Measurements from ENCODE around the gene INSRR. TPM values are rescaled to one million over a fixed set of nuclear protein-coding genes. Genes with fewer than 3 reads are reported as not detected.

The INSRR gene
- polyA plus RNA-seq, 12 donors, result 0.30 to 0.83 (median 0.40) TPM; not detected in 2

DNA sequence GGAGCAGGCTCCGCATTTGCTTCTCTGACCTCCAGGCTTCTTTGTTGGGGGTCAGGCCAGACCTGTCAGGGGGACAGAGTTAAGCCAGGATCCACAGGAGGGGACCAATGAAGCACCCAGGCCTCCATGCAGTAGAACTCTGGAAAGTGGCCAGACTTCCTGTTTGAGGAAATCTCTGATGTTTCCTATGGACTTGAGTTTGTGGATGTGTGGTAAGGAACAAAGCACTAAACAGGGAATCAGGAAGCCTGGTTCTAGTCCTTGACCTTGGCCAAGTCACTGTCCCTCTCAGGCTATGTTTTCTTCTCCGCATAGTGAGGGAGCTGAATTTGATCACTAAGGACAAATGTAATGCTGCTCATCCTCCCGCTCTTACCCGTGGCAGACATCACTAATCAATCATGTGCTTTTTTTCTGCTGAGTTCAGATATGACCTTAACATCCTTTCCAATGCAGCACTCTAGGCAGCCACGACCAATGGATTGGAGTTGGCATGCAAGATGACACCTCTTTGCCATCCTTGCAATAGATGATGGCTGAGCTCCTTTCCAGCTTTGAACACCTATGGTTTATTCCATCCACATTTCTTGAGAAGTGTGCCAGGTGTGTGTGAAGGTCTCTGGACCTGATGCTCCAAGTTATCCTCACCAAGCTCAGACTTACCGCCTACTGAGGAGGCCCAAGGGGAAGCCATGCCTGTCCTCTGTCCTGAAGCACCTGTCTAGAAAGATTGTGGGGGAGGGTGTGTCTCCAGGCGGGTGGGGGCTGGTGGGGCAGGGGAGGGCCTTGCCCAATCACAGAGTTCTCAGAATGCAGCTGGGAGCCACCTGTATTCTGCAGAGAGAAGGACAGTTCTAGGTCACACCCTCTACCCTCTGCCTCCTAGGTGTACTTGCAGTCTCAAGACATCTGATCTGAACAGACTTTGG is 52.1 kb downstream of the INSRR start:
- no peak for DNase-seq

DNA sequence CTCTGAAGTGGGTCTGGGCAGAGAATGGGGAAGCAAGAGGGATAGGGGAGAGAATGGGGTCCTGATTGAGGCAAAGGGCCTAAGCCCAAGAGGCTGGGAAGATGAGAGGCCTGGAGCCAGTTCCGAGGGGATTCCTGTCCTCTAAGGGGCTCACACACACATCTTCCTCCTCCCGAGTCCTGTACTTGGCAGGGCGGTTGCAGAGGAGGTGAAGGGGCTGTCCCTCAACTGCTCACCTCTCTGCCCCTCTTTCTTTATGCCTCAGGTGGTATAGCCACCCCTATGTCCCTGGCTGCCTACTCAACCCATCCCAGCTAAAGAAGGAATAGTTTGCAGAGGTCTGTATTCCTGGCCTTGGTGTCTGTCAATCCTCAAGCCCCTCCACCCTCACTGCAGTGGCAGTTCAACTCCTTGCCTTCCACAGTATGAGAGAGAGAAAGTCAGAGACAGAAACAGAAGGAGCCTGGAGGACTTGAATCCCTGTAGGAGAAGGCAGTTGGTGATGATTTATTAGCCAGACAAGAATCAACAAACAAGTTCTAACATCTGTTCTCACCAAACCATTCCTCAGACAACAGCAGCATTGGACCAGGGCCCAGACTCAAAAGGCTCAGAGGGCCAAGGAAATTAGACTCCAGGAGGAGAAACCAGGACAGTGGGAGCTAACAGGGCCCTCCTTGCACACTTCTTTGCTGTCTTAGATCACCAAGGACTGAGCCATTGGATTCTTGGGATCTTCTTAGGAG is 53.0 kb downstream of the INSRR start:
- DNase-seq, result peak; percentile 61

DNA sequence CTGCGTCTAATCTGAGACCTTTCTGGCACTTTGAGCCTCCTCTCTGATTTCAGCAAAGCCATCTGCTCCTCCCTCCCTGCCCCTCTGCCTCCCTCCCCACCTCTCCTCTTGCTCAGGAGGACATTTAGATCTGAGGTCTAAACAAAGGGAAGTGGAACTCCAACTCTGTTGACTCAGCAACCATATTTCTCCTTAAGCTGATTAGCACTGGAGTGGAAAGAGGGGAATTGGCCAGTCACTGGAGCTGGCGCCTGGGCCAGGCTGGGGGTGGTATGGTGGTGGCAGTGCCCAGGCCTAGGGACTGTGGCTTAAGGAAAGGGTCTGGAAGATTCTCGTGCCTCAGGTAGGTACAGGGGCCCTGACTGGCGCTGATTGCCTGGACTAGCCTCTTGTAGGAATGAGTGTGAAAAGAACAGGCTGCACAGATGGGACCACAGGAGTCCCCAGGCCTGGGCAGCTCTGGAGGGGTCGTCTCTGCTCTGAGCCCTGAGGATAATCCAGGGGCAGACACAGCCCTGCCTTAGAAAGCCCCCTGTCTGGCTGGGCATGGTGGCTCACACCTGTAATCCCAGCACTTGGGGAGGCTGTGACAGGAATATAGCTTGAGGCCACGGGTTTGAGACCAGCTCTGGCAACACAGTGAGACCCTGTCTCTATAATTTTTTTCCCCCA is 54.2 kb downstream of the INSRR start:
- no peak for DNase-seq

DNA sequence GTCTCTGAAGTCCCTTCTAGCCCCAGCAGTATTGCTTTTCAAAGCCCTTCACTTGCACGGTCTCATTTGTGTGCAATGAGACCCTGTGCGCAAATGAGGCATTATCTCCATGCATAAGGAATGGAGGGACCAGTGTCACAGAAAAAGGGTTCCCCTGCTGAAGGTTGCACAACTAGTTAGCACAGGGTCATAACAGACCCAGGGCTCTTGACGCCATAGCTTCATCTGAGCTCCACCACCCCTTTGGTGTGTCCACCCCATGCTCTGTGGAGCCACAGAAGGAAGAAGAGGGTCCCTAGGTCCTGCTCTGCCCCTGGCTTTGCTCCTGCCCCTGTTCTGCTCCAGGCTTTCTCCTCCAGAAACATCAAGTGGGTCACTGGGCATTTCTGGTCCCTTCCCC is 54.9 kb downstream of the INSRR start:
- DNase-seq, result no peak

DNA sequence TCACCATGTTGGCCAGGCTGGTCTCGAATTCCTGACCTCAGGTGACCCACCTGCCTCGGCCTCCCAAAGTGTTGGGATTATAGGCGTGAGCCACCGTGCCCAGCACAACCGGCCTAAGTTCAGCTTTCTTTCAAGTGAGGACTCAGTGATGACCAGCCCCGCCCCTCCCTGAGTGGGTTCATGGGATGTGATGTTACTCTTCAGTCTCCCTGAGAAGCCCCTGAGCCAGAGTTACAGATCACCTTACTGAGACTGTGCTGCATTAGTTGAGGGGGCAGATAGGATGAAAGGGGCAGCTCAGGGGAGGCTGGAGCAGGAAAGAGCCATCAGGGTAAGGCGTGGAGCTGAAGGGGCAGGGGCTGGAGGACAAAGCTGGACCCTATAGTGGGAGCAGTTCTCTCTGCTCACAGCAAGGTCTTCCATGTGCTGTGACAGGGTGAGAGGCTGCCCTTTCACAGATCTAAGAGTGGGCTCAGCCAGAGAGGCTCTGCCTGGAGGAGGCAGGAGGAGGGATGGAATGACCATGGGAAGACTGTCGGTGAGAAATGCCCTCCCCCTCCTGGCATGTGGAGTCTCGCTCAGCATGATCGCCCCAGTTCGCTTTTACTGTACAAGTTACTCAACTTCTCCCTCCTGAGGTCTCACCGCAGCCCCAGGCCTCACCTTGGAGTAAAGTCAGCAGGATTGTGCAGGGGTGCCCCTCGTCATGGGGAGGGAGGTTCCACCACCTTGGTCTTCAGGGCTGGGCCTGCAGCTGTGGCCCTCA is 55.6 kb downstream of the INSRR start:
- DNase-seq, result no peak

DNA sequence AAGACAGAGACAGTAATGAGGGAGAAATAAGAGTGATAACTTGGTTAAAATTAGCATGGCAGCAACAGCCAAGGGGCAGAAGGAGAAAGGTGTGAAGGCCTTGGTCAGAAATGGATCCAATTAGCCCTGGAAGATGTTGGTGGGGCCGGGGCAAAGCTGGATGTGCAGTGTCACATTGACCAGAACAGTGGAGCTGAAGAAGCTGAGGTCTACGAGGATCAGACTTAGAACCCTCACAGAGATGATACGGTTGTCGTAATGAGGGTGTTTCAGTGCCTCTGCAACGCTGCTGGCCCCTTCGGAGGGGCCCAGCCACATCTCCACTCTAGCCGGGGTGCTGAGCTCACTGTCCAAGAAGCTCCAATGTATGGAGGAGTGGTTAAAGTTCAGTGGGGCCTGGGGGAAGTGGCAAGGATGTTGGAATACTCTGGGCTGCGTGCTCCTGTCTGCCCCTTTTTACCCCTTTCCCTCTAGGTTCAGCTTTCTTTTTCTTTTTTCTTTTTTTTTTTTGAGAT is 56.4 kb downstream of the INSRR start:
- no peak for DNase-seq

DNA sequence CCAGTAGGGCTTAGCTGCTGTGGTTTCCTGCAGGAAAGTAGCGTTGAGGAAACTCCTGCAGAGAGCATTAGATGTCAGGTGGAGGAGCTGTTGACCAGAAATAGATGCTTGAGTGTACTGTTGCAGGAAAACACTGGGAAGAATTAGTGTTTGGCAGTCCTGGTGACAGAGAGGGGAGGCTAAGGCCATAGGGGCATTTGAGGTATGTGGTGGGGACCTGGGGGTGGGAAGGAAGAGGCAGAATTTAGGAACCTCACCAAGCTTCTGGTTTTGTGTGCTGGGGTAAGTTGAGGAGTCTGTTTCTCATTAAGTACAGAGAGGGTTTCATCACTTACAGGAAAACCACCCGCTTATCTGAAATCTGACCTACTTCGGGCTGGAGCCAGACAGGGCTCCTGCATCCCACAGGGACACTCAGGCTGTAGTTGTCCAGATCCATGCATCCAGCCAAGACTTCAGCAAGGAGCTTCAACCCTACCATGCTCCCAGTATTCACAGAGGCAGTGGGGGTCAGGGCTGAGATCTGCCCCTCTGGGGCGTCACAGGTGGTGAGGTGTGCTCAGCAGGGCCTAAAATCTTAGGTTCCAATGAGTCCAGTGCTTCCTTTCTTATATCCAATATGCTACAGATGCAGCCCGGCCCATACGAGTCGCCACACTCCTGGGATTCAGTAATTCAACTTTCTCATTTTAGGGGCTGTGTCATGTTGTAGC is 57.4 kb downstream of the INSRR start:
- DNase-seq, result no peak

DNA sequence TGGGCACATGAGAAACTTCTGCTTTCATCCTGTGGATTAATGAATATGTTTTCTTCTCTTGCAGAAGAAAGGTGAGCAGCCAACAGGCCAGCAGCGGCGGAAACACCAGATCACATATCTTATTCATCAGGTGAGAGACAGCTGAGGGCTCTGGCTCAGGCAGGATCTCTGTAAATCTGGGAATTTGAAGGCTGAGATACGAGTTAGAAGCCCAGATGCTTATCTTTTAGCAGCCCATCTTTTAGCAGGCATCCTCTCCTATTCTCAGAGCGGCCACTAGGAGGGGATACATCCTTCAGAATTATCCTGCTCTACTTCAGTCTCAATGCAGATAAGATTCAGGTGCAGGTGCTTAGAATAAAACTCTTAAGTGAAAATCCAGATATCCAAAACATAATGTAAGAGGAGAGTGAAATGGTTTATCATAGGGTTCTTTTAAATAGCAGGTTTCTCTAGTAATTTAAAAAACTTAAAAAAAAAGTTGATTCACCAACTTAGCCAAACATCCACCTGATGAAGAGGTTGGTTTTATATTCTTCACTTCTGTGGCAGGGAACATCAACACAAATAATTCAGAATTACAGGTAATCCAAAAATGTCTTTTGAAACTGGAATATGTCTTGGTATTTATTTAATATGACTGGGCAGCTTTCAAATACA is 61.6 kb downstream of the INSRR start:
- peak; percentile 50 for DNase-seq

DNA sequence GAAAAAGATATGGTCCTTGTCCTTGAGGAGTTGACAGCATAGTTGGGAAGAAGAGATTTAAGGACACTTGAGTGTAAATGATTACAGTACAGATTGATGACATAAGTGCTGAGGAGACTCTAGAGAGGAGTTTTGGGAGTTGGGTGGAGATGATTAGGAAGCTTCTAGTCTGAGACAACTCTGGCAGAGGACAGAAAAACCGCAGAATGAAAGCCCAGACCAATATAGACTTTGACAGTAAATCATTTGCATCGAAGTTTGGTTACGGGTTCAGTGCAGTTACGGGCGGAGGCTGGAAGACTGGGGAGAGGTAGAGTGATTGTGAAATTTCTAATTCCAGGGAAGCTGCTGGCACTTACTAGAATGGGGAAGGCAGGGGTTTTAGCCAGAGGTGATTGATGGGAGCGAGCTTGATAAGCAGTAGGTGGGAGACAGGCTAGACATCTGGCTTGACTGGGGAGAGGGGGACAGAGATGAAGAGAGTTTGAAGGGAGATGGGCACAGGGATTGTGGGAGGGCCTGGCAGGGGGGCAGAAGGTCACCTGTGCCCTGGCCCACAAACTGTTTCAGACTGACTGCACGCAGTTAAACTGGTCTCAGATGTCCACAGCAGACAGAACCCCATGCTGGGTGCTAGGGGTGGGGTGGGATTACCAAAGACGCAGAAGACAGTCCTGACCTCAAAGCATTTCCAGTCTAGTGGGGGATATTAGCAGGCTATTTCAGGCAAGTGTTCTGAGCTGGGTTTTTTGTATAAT is 62.4 kb downstream of the INSRR start:
- DNase-seq, result no peak

DNA sequence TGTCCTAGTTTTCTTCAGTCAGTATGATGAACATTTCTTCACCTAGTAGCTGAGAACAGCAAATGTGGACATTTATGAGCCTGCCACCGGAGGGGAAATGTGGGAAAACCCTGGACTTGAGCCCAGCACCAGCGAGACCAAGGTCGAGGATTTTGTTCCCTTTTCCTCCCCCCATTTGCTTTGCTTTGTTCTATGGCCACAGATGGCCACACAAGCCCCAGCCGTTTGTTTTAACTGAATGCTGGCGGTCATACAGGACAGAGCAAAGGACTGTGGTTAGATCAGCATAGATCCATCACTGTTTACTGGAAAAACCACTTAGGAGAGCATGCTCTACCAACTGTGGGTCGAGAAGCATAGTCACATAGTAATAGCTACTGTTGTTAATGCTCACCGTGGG is 63.1 kb downstream of the INSRR start:
- no peak for DNase-seq

DNA sequence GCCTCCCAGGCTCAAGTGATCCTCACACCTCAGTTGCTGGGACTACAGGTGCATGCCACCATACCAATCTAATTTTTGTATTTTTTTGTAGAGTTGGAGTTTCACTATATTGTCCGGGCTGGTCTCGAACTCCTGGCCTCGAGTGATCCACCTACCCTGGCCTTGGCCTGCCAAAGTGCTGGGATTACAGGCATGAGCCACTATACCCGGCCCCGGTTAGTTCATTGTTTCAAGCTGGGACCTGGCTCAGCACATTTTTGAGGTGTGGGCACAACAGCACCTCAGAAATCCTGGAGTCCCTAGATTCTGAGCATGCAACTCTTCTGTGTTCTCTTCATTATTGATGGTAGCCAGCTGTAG is 63.6 kb downstream of the INSRR start:
- DNase-seq, result no peak

DNA sequence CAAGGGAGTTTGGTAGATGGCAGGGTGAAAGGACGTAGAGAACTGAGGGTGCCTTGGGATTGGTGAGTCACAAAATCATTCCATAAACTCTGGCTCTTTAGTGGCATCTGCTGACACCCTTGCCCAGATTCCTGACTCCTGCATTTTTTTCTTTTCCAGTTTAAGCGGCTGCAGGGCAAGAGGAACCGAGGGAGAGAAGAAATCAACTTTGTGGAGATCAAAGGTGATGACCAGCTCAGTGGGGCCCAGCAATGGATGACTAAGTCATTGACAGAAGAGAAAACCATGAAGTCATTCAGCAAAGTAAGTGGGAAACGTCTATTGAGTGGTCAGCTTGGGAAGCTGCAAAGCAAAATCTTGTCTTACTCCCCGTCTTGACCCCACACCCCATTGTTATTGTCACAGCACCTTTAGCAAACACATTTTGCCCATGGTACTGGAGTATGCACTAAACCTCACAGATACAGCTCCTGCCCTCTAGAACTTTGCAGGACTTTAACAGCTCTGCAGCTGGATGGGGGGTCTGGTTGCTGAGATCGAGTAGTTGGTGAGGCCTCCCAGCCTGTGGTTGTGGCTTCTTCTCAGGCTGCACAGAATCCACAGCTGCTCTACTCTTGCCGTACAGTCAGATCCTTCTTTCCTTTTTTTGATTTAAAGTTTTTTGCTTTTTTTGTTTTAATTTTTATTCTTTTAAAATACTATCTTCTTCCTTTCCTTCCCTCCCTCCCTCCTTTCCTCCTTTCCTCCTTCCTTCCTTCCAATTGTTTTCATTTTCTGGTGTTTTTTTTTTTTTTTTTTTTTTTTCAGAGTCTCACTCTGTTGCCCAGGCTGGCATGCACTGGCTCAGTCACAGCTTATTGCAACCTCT is 64.2 kb downstream of the INSRR start:
- no peak for DNase-seq

Other genes with a start within 250 kb of the INSRR start
- under 1 TPM in 8 of 12 donors, not detected in 4; 0.22 to 0.94 (median 0.39) TPM for gene HAPLN2, start 239.7 kb downstream of the INSRR start, polyA plus RNA-seq (ENCODE audit: insufficient read length in 12 of 12)
- gene BCAN, start 217.0 kb downstream of the INSRR start, polyA plus RNA-seq (ENCODE audit: insufficient read length in 12 of 12), result 10 to 100 TPM in 1 of 12 donors, 1 to 10 TPM in 10, not detected in 1; 1.3 to 14.7 (median 2.4) TPM
- gene NES, start 181.7 kb downstream of the INSRR start, polyA plus RNA-seq (ENCODE audit: insufficient read length in 12 of 12), result 1,000 to 10,000 TPM in 1 of 12 donors, 100 to 1,000 TPM in 11; 318 to 1,186 (median 743) TPM
- 100 to 1,000 TPM; 230 to 919 (median 293) TPM for gene CRABP2, start 153.5 kb downstream of the INSRR start, polyA plus RNA-seq (ENCODE audit: insufficient read length in 12 of 12)
- gene METTL25B, start 130.6 kb downstream of the INSRR start, polyA plus RNA-seq (ENCODE audit: insufficient read length in 12 of 12), result 10 to 100 TPM in 11 of 12 donors, not detected in 1; 16.8 to 26.5 (median 19.0) TPM
- 10 to 100 TPM in 11 of 12 donors, not detected in 1; 21.7 to 44.6 (median 27.8) TPM for gene ISG20L2, start 130.4 kb downstream of the INSRR start, polyA plus RNA-seq (ENCODE audit: insufficient read length in 12 of 12)
- 10 to 100 TPM in 11 of 12 donors, not detected in 1; 34.7 to 70.4 (median 66.3) TPM for gene MRPL24, start 118.0 kb downstream of the INSRR start, polyA plus RNA-seq (ENCODE audit: insufficient read length in 12 of 12)
- gene HDGF, start 107.4 kb downstream of the INSRR start, polyA plus RNA-seq (ENCODE audit: insufficient read length in 12 of 12), result 100 to 1,000 TPM in 11 of 12 donors, not detected in 1; 134 to 205 (median 142) TPM
- gene PRCC, start 91.6 kb downstream of the INSRR start, polyA plus RNA-seq (ENCODE audit: insufficient read length in 12 of 12), result 10 to 100 TPM in 11 of 12 donors, not detected in 1; 59.0 to 97.7 (median 65.5) TPM
- 1 to 10 TPM in 1 of 12 donors, under 1 TPM in 9, not detected in 2; 0.26 to 1.4 (median 0.56) TPM for gene SH2D2A, start 42.3 kb downstream of the INSRR start, polyA plus RNA-seq (ENCODE audit: insufficient read length in 12 of 12)
- gene NTRK1, start 1.7 kb upstream of the INSRR start, polyA plus RNA-seq (ENCODE audit: insufficient read length in 12 of 12), result 1 to 10 TPM in 1 of 12 donors, under 1 TPM in 9, not detected in 2; 0.20 to 1.0 (median 0.49) TPM
- 10 to 100 TPM in 11 of 12 donors, not detected in 1; 14.7 to 37.8 (median 23.3) TPM for gene PEAR1, start 34.6 kb upstream of the INSRR start, polyA plus RNA-seq (ENCODE audit: insufficient read length in 12 of 12)
- gene LRRC71, start 61.5 kb upstream of the INSRR start, polyA plus RNA-seq (ENCODE audit: insufficient read length in 12 of 12), result 1 to 10 TPM in 3 of 12 donors, under 1 TPM in 7, not detected in 2; 0.38 to 1.9 (median 0.83) TPM
- 10 to 100 TPM in 11 of 12 donors, not detected in 1; 18.3 to 29.1 (median 20.6) TPM for gene ARHGEF11, start 186.6 kb upstream of the INSRR start, polyA plus RNA-seq (ENCODE audit: insufficient read length in 12 of 12)
- gene ETV3L, start 240.7 kb upstream of the INSRR start, polyA plus RNA-seq (ENCODE audit: insufficient read length in 12 of 12), result under 1 TPM in 2 of 12 donors, not detected in 10; 0.09 to 0.12 TPM